Mucosa of gallbladder (tissue), 1 donor: ENCODE data around the gene SPAG6. TPM values are rescaled to one million over a fixed set of nuclear protein-coding genes. Genes with fewer than 3 reads are reported as not detected.
"Not testable (repeated sequence)": the region's sequence is repeated elsewhere in the genome, so short reads cannot be mapped to it uniquely, and the experiment has no call there.

Source experiments
- DNase-seq: peaks from one replicate; pipeline ENCODE4 v3.0.0-alpha.2; 2020; ENCODE audit warnings: low spot score
- total RNA-seq: library from RNA; stranded (reverse); gene quantifications from one replicate; pipeline ENCODE4 v1.2.1, GENCODE V29; 2021
- donor health status: DM: no; HTN: no; CAD: no.

Gene SPAG6
- total RNA-seq, 1 donor from 2014 or later, result 0.23 TPM

DNA sequence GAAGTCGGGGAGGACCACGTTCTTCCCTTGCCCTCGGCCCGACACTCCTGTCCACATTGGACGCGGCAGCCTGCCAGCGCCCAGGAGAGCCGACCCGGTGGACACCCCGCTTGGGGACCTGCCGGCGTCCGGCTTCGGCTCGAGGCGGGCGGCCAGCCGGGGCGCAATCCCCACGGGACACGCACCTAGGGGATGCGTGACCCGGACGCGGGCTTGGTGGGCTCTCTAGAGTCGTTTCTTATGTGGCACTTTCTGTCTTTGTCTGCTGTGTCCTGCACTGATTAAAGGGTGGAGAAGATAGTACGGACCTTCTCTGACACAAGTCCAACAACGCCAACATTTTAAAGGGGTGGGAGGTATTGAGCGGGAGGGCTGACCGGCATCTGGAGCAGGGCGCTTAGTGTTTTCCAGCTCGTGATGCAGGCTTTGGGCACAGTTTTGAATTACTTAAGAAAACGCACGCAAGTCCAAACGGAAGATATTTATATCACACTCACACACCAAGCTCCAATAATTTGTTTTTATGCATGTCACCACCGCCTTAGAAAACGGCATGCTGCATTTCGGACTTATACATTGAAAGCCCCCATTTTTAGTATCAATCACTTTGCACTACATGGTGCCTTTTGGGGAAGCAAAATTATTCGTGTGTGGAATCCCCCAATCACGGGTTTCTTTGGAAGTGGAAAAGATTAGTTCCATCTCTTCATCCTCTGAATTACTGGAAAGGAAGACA lies 3.9 kb upstream of the SPAG6 start:
- DNase-seq, result no peak

DNA sequence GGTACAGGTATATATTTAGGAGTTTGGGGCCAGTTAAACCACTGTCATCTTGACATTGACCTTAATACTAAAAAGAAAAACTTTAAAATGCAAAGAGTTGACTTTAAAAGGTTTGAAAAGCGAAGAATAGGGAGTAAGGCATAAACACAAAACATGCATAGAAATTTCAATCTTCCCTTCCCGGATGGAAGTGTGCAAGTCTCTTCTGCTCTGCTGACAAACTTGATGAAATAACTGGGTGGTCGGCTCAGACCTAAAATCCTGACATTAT lies 3.4 kb upstream of the SPAG6 start:
- no peak for DNase-seq

DNA sequence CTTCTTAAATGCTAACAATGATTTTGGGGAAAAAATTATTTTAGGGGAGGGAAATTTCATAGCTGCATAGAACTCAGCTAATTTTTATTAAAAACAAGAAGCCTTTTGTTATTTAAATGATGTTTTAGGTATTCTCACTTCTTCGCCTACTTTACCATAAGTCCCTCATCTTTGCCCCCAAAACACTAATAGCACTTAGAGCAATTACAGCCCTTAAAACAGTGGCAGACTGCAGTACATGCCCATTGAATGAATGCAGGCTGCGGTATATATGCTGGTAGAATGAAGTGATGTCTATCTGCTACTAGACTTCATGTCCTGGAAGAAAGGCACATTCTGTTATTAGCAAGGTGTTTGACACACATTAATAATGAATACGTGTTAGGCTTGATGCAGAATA lies 2.9 kb upstream of the SPAG6 start:
- no peak for DNase-seq

DNA sequence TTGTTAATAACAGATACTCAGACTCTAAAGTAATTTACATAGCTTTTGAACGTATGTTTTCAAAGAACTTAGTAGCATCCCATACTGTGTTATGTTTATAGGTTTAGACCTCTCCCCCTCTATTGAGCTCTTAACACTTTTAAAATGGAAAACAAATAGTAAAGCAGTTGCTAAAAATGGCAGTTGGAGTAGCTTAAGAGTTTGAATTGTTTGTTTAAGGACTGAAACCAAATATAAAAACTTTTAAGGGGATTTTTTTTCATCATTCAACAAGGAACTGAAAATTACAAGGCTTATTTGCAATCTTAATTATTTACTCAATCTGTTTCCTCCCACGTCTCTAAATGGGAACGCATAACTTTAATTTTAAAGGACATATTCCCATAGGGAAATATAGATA lies 1.6 kb upstream of the SPAG6 start:
- DNase-seq, result no peak

DNA sequence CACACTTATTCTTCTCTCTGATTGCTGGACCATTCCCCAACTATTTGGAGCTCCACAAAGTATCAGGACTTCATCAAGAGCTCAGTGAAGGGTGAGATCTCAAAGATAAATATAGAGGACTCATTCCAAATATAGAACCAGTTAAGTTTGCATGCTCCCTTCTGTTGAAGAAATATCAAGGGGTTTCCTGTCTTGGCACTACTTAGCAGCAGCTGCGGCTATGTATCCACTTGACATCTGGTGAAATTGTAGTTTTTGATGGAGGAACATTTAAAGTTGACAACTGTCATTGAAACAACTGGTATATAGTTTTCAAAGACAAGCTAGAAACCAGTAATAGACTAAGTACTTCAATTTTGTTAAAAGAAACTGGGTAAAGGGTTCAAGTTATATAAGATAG lies 1.0 kb upstream of the SPAG6 start:
- DNase-seq, result no peak

DNA sequence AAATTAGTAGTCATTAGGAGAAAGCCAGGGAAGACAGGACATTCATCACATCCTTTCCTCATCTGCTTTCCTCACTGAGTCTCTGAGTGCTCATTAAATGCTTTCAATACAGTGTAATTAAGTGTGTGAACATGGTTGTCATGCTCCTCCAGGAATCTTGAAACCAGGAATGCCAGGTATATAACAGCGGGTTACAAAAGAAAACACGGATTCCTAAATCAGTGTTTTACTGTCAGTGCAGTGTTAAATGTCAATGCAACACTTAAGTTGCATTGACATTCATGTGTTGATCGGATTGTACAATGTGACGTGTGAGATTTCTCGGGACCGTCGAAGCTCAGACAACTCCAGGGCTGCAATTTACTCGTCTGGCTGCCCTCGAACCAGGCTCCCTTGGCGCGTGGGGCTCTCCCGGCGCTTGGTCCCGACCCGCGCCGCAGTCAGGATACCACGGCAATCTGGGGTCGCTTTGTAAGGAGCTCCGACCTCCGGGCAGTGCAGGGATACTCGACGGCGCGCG lies 455 bp upstream of the SPAG6 start:
- DNase-seq, result no peak

DNA sequence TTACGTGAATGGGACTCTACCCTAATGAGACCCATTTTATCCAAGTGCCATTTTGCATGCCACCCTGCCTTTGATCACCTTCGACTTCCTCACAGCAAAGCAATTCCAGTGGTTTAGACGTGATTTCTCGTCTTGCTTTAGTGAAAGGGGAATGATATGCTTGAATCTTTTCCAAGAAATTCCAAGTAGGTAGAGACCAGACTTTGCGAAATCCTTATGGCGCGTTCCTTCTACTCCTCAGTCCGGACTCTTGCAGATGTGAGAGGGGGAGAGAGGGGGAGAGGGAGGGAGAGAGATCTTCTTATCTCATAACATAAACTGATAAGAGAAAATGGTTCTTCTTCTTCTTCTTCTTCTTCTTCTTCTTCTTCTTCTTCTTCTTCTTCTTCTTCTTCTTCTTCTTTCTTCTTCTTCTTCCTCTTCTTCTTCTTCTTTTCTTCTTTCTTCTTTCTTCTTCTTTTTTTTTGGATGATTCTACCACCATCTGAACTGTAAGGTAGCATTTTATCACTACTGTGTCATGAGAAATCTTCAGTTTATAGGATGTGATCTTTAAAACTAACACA lies 883 bp downstream of the SPAG6 start:
- no peak for DNase-seq

DNA sequence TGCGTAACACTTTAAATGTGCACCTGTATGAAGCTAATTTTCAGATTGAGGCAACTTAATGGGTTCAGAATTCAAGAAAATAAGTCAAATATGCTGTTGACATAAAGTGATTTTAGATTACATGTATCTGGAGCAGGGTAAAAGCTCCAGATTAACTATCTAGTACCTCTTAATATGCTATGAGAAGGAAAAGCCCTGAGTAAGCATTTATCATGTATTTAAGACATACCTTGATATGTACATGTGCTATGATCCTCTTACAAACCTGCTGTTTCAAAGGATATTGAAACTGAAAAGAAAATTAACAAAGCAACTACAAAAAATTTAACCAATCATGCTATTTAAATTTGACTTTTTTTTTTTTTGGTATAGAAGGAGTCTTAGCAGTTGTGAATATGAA lies 4.5 kb downstream of the SPAG6 start:
- DNase-seq, result no peak

DNA sequence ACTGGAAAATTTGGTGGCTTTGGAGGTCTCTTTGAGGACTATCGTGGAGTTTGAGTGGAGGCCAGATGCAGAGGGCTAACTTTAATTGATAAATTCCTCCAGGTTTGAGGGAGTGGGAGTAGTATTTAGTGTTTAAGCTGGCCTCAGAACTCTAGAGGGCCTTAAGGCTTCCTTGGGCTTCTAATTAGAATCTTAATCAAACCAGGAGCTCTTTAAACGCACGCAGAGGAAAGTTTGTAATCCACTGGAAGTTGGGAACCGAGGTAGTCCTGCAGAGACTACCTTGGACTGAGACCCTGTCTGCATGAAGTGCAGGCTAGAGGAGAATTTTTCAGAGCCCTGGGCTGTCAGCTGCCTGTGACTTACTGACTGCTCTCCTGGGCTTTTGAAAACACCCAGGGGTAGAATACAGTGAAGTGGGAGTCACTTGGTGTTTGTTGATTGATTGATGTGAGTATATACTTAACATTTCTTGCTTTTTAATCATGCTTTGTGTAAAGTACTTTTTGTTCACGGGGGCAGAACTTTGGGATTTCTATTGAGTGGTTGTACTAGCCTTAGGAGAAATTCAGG lies 5.9 kb downstream of the SPAG6 start:
- no peak for DNase-seq

DNA sequence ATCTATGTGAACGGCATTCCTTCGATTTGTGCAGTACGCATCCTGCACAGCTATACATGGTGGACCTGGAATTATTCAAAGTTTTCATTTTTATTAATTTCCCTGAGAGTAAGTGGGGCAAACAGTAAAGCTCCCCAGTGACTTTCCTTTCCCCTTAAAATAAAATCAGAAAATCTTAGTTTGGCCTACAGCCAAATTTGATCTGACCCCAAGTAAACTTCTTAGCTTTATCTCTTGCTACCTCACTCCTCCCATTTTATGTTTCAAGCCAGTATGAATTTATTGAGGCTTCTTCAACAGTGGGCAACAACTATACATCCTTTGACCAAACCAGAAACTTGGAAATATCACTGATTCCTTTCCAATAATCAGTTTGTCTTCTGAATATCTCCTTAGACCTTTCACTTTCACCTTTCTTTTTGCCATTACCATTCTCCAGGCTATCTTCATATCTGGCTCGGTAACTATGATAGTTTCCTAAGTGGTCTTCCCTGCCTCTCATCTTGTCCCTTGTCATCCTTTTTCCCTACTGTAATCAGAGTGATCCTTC lies 11.1 kb downstream of the SPAG6 start:
- no peak for DNase-seq

DNA sequence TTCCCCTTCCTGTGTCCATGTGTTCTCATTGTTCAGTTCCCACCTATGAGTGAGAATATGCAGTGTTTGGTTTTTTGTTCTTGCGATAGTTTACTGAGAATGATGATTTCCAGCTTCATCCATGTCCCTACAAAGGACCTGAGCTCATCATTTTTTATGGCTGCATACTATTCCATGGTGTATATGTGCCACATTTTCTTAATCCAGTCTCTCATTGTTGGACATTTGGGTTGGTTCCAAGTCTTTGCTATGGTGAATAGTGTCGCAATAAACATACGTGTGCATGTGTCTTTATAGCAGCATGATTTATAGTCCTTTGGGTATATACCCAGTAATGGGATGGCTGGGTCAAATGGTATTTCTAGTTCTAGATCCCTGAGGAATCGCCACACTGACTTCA lies 12.5 kb downstream of the SPAG6 start:
- DNase-seq, result not testable (repeated sequence)

DNA sequence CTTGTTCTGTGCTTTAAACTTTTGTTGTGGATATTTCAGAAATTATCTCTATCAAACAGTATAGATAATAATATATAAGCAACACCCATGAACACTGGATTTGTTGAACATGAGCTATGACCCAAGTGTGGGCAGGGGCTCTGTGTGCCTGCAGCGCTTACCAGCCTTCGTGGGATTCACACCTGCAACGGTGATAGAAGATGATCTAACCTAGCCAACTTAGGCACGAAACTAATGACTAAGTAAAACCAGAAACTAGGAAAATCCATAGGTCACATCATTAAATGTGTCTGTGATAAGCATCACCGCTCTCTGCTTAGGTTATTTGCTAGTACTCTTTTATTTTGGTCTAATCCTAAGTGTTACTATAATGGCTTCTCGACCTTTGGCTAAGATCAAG lies 18.0 kb downstream of the SPAG6 start:
- no peak for DNase-seq

DNA sequence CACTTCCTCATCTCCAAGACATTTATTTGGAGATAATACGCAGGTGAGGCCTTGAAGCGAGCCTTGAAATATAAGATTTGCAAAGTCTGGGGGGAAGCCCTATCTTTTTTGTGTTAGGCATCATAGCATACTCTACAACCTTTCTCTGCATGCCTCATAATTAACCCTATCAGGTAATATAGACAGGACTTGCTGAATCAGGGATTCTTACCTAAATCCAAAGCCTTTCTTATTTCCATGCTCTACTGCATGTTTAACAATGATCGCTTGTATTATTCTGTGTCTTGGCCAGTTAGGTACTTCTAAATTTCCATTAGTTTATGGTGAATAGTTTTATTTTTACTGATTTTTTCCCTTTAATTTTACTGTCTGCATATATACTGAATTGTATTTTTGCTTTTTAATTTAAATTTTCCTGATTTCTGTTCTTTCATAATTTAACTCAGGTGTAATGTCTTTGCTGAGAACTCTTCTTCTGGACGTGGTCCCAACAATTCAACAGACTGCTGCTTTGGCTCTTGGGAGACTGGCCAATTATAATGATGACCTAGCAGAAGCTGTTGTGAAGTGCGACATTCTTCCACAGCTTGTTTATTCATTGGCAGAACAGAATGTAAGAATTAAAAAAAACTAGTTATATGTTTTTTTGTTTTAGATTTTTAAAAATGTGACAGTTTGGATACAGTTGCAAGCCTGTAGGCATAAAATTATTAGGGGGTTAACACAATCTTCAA lies 19.3 kb downstream of the SPAG6 start:
- DNase-seq, result no peak

DNA sequence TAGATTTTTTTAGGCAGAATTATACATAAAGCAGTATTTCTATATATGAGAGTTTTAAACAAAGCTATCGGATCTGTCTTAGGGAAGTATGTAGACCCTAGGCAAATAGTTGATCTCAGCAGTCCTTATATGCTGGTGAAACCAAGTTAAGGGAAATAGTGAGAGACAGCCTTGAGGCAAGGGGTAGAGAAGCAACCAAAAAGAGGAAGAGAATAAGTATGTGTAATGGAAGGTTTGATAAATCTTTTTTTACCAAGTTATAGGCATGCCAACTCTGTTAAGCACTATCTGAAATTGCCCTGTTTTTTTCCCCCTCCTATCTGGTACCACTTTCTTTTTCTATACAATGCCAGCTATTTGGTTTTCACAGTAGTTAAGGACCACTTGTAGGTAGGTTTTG lies 19.9 kb downstream of the SPAG6 start:
- DNase-seq, result no peak

DNA sequence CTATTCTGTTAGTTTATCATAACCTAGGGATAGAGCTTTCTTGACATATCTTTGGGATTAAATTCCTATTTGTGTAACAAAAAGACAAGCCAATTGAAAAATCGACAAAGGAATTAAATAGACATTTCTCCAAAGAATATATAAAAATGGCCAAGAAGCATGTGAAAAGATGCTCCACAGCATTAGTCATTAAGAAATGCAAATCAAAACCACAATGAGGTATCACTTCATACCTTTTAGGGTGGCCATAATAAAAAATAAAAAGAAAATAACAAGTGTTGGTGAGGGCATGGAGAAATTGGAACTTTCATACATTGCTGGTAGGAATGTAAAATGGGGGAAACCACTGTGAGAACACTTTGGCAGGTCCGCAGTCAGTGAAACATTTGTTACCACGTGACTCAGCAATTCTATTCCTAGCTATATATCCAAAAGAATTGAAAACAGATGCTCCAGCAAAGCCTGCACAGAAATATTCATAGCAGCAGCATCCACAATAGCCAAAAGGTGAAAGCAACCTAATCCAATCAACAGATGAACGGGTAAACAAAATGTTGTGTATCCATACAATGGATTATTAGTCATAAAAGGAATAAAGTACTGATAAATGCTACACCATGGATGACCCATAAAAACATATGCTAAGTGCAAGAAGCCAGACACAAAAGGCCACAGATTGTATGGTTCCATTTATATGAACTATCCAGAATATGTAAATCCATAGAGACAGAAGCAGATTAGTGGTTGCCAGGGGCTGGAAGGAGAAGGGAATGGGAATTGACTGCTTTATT lies 20.5 kb downstream of the SPAG6 start:
- DNase-seq, result no peak

DNA sequence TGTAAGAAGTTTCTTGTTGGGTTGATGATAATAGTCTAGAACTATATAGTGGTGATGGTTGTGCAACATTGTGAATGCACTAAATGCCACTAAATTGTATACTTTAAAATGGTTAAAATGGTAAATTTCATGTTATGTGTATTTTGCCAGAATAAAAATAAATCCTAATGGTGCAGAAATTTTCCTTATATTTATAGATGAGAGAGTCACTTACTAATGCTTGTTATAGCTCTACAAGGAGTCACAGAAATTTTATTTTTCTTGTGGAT lies 21.1 kb downstream of the SPAG6 start:
- no peak for DNase-seq

DNA sequence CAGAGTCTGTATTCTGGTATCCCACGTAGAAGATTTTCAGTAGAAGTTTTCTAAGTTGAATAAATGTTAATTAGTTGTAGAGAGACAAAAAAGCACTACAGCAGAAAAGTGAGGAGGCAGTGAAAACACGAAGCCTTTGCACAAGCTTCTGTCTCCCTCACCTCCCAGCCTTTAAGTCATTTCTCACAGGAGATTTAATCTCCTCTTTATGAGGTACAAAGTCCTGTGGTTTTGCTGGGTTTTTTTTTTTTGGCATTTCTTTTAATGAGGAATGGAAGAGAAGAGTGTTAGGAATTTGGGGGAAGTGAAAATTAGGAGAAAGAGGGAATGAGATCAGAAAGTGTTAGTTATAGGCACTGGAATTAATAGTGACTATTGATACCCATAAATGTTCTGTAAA lies 21.5 kb downstream of the SPAG6 start:
- no peak for DNase-seq

DNA sequence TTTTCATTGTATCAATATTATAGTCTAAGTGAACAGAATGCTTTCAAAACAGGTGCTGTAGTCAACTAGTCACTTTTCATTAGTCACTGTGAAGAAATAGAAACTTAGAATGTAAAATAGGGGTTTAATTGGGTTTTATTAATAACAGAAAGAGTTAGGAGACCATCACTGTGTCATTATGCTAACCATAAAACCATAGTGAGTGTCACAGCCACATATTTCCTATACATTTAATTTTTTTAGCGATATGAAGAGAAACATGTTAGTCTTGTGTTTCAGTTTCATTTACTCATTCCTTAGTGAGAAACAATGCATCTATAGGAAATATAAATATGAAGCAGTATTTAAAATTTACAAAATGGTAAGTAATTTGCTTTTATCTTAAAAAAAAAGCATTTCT lies 22.2 kb downstream of the SPAG6 start:
- no peak for DNase-seq

DNA sequence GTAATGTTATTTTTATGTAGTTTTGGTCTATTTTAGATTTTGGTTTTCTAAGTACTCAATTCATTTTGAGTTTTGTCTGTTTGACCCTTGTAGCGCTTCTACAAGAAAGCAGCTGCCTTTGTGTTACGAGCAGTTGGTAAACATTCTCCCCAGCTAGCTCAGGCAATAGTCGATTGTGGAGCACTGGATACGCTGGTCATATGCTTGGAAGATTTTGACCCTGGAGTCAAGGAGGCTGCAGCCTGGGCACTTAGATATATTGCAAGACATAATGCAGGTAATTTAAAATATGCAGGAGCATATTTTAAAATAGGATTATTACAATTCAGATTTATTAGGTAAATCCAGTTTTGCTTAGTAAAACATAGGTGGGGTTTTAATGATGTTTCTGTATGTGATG lies 23.1 kb downstream of the SPAG6 start:
- DNase-seq, result no peak

DNA sequence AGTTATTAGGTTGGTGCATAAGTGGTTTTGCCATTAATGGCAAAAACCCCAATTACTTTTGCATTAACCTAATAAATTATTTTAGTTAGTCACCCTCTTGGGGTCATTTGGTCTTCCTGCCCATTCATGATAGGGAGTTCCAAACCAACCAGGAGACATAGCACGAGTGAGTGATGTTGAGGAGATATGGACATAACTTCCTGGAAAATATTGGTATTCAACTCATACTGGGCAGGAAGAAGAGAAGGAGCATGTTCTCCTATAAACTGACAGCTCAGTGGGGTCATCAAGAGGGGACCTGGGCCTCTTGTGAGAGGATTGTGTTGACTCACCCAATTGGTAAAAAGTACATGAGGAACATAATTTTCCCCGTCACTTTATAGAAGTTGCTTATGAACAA lies 23.7 kb downstream of the SPAG6 start:
- DNase-seq, result no peak

DNA sequence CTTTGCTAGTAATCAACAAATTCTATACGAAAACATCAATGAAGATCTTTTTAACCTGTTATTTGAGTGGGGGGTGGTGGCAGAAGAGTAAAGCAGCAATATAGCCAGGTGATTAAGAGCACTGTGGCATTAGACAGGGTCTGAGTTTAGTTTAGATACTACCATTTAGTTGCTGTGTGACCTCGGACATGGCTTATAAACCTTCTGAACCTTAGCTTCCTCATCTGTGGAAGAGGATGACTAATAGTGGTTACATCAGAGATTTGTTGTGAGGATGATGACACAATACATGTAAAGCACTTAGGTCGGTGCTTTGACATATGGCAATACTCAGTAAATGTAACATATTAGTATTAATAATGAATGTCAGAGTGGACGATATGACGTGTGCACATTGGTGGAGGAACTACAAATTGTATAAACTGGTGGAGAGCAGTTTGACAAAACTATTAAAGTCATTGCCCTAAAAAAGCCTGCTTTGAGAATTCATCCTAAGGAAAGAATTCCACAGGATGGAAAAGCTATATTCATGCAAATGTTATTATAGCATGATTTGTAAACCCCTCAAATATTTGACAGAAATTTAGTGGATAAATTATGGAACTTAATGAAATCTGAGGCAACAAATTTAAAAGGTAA lies 24.3 kb downstream of the SPAG6 start:
- no peak for DNase-seq

DNA sequence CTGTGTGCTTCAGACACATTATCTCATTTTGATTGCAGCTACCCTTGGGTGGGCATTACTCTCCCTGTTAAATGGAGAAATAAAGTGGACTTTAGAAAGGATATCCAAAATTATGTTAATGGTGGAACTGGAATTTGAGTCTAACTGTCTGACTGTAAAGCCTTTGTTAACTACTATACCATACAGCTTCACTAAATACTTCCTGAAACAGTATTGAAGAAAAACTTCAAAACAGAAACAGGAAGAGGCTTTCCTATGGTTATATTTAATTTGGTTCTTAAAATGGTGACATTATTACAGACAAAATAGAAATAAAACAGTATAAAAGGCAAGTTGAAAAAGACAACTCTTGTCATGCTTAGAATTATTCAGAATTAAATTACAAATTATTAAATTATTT lies 25.0 kb downstream of the SPAG6 start:
- no peak for DNase-seq
